ENCODE measurements around the gene OTUD1.

The OTUD1 gene

DNA sequence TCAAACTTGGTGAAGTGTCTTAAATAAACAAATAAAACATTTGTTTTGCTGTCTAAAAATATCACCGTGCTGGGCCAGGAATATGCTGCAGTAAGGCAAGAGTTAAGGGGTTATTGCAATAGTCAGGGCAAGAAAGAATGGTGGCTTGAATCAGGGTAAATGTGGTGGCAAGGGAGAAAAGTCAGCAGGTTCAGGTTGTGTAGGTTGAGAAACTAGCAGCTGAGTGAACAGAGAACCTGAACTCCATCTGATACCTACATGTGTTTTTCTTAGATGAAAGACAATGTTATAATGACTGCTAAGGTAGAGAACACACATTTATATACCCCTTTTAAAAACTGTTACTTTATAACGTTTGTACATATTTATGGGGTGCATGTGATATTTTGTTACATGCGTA lies 28.7 kb downstream of the OTUD1 start:
- DNase-seq (ENCODE audit: low read depth, low spot score), result no peak

DNA sequence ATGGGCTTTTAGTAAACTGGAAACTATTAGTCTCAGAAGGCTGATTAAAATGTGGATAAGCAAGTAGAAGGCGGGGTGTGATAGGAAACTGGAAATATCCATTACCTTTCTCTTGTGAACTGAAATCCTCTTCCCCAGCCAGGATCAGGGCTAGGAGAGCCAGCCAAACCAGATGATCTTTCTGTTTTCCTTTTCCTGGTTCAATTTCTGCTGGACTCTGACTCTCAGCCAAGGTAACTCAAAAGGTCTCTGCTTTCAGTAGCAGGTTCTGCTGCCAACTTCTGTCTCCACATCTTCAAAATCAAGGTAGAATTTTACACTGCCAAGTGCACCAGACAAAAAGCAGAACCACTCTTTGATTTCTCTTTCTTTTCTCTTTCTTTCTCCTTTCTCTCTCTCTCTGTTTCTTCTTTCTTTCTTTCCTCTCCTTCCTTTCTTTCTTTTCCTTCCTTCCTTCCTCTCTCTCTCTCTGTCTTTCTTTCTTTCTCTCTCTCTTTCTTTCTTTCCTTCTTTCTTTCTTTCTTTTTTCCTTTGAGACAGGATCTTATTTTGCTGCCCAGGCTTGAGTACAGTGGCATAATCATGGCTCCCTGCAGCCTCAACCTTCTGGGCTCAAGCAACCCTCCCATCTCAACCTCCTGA lies 30.8 kb downstream of the OTUD1 start:
- no peak for DNase-seq (ENCODE audit: low read depth, low spot score)

DNA sequence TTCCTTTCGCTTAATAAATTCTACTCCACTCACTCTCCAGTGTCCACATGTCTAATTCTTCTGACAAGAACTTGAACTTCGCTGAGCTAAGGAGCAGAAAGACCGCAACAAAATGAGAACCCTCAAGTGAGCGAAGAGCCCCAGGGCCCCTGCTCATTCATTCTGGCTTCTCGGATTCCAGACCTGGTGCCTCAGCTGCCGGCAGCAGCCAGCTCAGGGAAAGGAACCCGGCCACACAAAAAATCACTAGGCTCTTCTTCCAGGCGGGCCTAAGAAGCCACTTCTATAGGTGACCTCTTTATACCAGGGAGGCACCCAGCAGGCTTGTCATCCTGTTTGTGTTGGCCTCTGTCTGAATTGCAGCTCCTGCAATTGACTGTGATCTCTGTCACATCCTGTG lies 33.3 kb downstream of the OTUD1 start:
- DNase-seq (ENCODE audit: low read depth, low spot score), result peak; percentile 18

DNA sequence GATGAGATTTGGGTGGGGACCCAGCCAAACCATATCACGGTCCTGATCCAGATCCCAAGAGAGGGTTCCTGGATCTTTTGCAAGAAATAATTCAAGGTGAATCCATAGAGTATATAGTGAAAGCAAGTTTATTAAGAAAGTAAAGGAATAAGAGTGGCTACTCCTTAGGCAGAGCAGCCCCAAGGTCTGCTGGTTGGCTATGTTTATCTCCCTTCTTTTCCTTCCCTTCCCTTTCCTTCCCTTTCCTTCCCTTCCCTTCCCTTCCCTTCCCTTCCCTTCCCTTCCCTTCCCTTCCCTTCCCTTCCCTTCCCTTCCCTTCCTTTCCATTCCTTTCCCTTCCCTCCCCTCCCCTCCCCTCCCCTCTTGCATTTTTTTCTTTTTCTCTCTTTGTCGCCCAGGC lies 35.2 kb downstream of the OTUD1 start:
- no peak for DNase-seq (ENCODE audit: low read depth, low spot score)

DNA sequence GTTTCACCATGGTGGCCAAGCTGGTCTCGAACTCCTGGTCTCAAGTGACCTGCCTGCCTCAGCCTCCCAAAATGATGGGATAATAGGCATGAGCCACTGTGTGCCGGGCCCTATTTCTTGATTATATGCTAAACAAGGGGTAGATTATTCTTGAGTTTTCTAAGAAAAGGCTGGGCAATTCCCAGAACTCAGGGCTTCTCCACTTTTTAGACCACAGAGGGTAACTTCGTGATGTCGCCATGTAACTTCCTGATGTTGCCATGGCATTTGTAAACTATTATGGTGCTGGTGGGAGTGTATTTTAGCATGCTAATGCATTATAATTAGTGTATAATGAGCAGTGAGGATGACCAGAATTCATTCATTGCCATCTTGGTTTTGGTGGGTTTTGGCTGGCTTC lies 35.8 kb downstream of the OTUD1 start:
- DNase-seq (ENCODE audit: low read depth, low spot score), result no peak

DNA sequence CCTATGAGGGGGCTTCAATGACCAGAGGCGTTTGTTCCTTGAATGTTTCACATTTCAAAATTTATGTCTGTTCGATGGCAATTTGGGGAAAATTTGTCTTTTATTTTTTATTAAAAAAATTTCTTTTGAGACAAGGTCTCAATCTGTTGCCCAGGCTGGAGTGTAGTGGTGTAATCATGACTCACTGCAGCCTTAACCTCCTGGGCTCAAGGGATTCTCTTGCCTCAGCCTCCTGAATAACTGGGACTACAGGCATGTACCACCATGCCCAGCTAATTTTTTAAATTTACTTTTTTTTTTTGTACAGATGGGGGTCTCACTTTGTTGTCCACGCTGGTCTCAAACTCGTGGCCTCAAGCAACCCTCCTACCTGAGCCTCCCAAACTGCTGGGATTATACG lies 39.7 kb downstream of the OTUD1 start:
- DNase-seq (ENCODE audit: low read depth, low spot score), result no peak

DNA sequence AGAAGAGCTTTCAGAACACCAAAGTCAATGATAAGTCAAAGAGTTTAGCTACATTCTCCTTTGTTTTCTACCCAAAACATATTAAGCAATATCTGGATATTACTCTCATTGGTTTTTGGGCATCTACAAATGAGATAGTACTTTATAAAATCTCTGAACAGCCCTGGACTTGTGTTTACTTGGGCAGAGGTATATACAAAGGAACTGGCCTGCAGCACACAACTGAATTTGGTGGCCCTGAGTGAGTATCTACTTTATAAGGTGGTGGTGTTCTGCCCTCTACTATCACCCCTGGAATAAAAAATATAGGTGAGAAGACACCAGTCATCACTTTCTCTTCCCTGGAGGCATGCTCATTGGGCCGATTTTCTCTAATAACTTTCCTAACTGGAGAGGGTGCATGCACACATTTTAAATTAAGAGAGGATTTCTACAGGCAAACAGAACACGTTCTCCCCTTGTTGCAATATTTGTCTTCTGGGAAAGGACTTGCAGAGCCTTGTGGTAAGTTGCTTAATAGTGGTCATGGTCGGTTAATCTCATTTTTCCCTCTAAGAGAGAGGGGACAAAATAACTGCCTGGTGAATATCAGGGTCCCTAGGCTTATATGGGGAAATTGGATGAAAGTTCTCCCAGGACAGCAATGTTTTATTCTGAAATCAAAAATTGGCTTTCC lies 41.1 kb downstream of the OTUD1 start:
- no peak for DNase-seq (ENCODE audit: low read depth, low spot score)

DNA sequence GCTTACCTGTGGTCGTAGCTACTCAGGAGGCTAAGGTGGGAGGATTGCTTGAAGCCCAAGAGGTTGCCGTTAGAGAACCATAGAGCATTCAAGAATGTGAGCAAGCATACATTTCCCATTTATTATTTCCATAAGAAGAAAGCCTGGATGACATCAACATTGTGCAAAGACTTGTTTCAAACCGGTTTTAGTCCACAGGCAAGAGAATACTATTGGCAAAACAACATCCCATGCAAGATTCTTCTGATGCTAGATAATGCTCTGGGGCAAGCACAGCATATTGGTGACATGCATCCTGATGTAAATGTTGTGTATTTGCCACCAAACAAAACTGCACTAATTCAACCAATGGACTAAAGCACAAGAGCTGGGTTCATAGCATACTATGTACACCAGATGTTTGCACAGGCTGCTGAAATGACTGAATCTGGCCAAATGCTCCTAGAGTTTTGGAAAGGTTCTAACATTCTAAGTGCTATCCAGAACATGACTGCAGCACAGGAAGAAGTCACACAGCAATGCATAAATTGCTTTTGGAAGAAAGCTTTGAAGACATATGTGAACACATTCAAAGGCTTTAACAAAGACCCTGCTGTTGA lies 42.6 kb downstream of the OTUD1 start:
- DNase-seq (ENCODE audit: low read depth, low spot score), result no peak

DNA sequence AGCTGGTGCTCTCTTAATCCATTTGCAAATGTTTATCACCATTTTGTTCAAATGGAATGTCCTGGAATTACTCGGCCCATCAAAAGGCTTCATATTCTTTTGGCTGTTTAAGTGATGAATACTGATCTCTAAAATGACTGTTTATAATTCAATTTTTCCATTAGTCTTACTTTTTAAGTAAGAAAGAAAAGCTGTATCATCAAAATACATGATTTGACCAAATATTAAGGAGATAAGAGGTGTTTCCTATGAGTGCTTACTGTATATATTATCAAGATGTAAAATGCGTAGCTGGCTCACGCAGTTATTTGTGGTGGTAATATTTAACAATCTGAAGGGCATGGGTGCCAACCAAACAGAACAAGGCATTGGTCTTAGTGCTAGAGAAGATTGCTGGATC lies 51.2 kb downstream of the OTUD1 start:
- DNase-seq (ENCODE audit: low read depth, low spot score), result no peak
